SKM-1 treated with dmso at 0.1 percent for 144 hours (cell line): Measurements from ENCODE around the gene UQCRC1.

Source experiments
- DNase-seq: peaks from one replicate; lab custom pipeline; 2025; ENCODE audit not compliant: unreplicated experiment; lab: John Stamatoyannopoulos, UW

The UQCRC1 gene

DNA sequence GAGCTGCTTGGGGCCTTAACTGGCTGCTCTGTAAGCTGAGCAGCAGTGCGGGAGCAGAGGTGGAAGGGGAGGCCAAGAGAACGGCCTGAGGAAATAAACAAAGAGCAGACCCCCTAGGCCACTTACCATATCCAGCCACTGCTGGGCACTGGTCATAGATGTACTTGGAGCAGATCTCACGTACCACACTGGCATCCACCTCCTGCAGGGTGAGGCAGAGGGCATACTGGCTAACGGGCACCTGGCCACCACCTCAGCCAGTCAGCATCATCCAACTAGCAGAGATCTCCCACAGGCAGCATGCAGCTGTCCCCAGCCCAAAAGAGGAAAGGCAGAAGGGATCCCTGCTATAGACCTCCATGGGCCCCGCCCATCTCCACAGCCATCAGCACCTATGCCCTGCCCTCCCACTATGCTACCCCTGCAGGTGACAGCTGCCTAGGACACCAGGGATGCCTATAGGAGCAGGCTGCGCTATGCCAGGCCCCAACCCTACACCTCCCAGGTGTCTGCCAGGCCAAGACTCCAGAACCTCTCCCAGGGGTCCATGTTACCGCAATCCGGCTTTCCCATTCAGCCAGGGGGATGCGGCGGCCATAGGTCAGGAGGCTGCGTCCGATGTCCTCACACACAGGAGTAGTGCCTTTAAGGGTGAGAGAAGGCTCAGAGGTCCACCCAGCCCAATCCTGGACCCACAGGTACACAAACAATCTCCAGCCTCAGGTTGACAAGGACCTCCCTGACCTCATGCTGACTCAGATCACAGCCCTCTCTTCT is 9.7 kb downstream of the UQCRC1 start:
- no peak for DNase-seq

DNA sequence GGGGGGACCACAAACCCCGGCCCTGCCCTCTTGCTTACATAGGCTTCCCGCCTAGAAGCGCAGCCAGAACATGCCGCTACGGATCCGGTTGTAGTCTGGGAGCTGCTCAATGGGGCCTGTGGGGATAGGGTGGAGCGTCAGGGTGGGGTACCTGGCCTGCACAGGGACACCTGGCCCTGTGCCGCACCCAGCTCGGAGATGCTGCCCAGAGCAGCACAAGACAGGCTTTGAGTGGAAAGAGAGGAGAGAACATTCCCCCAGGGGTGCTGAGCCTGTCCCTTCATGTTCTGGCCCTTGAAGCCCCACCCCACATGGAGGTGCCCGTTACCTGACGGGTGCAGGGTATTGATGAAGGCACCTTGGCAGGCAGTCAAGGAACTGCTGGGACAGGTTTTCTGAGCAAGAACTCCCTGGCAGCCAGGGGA is 10.4 kb downstream of the UQCRC1 start:
- no peak for DNase-seq

DNA sequence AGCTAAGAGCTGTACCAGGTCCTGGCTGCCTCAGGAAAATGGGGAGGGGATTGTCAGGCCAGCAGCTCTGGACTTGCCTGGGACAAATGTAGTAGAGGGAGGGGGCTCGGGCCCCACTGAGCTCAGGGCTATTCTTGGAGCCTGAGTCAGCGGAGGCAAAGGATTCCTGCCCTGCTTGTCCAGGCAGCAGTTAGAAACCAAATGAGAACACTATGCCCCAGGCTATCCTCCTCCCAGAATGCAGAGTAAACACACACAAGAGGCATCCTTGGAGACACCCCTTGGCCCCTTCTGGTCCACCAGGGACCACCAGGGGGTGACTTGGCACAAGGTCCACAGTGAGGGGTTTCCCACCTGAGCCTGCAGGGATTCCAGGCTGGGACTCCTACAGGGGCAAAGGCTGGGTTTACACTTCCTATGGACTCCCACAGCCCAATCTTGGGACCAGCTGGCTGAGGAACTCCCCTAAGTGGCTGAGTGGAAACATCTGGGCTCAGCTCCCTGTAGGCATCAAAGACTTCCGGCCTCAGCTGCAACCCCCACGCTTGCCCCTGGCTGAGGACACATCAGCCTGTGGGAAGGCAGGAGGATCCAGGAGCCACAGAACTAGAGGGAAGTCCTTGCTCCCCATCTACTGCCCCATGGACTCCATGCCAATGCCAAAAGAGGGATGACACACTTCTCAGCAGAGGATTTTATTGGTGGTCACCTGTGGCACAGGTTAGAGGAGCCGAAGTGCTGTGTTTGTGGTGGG is 10.9 kb downstream of the UQCRC1 start:
- no peak for DNase-seq

DNA sequence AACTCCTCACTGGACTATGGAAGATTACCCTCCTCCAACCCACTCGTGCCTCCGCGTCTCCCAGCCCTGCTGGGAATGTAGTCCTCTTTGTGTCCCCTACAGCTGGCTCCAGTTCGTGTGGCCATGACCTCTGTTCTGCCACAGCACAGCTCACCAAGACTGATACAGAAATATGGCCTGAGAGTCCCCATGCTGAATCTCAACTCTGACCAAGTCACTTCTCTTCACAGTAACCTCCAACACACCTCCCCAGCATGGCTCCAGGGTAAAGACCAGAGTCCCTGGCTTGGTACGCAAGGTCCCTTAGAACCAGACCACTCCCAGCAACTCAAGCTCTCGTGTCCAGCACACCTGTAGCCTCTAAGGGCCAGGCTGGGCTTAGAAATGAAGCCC is 12.0 kb downstream of the UQCRC1 start:
- no peak for DNase-seq

DNA sequence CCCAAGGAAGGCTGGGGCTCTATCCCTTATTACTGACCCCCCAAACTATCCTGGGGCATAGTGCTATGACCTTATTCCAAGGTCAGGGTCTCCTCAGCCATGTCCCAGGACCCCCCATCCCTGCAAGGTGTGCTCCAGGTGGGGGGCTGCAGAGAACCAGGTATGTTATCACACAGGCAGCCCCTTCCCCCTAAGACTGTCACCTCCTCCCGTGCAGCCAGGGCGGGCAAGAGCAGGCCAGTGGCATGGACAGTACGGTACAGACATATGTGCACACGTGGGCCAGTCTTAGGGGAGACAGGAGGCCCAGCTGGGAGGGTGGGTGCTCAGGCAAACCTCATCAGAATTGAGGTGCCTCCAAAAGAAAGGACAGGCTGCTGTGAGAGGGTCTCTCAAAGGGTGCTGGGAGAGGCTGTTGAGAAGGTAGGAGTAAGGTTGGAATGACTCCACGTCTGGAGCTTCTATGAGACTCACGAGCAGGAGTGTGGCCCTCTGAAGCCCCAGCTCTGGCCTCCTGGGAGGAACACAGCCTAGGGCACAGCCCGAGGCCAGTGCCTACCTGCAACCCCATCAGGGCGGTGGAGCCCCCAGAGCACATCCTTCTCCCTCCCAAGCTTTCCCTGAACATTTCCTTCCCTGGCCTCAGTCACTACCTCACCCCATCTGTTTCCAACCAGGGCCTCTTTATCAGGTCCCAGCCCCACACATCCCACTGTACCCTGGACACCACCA is 12.6 kb downstream of the UQCRC1 start:
- DNase-seq: no peak

DNA sequence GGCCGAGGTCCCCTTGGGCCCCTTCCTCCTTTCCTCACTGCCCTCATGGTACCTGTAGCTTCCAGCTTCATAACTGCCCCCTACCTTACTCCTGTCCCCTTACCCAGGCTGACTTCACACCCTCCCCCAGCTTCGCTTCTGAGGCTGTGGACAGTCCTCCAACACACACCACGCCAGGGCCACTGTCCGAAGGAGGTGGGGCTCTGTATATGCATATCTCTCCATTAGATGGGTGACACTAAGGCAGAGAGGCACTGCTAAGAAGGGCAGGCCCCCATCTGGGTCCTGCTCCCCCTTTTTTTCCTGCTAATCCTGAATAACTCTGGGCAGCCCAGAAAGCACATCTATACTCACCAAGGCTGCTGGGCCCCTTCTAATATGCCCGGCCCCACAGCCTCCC is 13.3 kb downstream of the UQCRC1 start:
- DNase-seq: no peak

DNA sequence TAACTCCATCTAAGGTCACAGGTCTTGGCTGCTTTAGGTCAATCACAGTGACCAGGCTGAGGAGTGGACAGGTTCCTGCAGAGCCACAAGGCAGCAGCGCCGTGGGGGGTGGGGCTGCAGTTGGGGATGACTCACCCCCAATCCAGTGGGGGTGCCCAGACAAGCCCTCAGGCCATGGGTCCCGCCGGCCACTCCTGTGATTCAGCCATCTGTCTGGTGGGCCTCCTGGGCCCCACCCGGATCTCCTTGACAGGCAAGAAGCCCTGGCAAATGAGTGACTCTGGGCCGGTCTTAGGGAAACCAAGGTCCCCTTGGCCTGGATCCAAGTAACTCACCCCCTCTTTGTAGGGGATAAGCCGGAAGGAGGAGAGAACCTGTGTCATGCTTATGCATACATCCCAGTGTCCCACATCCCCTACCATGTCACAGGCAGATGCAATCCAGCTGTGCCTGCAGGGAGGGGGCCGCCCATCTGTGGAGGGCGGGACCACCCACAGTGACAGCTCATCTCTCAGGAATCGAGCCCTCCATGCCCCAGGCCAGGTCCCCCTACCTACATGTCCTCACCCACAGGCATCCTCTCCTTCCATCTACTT is 13.8 kb downstream of the UQCRC1 start:
- no peak for DNase-seq

DNA sequence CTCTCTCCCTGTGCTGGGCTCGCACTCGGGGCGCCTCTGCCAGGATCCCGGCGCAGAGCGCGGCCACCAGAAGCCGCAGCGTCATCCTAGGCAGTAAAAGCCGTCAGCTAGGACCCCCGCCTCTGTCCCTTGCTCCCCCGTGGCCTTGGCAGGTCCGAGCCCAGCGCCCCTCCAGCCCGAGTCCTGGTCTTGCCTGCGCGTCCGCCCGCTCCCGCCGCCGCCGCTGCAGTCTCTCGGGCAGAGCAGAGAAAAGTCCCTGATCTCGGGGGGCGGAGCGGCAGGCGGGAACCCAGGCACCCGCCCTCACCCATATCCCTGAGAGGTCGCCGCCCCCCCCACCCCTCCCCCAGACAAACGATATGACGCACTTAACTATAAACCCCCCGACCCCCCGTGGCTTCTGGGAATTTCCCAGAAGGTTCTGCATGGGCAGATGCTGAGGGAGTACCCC is 14.3 kb downstream of the UQCRC1 start, which contains the start of gene COL7A1:
Gene COL7A1 (minus strand): TSS at position 255 of the 451 bp plus-strand sequence. CDS start 170 bp downstream, at position 85.
- no peak for DNase-seq

DNA sequence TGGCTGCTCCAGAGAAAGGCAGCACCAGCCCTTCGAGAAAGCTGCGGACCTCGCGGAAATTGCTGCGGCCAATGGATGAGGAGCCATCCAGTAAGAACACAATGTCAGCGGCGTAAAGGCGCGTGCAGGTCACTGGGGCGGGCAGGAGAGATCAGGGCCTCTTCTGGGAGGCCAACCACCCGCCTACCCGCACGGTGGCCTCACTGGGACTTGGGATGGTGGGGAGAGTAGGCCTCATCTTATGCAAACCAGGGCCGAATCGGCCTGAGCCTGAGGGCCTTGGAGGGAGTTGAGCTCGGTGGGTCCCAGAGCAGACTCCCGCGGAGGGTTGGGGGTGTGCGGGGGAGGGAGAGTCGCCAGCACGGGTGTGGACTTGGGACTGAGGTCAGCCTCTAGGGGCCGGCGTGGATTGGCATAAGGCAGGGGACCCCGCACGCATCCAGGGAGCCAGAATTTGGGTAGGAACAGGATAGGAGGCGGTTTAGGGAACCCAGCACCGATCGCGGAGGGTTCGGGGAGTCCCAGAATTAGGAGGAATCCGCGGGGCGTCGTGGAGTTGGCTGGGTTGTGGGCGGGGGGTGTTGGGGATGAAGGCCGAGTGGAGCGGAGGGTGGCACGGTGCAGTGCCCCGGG is 14.9 kb downstream of the UQCRC1 start:
- no peak for DNase-seq

DNA sequence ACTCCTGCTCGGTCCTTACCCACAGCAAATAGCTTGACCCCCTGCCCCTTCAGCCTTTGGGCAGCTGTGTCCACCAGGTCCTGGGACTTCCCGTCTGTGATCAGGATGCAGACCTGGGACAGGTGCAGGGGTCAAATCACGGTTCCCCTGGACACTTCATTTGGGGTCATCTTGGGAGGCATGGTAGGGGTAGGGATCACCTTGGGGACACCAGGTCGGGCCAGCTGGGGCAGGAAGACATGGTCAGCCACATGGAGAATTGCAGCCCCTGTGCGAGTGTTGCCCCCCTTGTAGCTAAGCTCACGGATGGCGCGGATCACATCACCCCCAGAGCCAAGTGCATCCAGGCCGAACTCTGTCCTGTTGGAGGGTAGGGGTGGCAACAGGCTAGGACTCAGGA is 16.1 kb downstream of the UQCRC1 start:
- DNase-seq: no peak

DNA sequence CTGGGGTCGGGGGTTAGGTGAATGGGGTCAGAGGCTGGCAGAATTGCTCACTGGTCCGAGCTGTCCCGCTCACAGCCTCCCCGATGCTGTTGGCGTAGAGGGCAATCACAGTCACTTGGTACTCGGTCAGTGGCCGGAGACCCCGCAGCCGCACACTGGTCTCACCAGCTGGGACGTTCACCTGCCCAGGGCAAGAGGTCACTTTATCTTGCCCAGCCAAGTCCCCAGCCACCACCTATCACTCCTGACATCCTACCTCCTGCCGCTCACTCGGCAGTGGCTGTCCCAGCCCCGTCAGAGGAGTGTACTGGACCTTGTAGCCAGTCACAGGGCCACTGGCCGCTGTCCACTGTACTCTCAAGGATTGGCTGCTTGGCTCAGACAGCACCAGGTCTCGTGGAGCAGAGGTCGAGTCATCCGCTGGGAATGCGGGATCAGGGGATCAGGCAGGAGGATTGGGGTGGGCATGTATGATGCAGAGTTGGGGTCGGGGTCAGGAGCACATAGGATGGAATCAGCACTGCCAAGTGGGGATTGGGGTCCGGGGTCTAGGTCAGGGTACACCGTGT is 16.8 kb downstream of the UQCRC1 start:
- no peak for DNase-seq

DNA sequence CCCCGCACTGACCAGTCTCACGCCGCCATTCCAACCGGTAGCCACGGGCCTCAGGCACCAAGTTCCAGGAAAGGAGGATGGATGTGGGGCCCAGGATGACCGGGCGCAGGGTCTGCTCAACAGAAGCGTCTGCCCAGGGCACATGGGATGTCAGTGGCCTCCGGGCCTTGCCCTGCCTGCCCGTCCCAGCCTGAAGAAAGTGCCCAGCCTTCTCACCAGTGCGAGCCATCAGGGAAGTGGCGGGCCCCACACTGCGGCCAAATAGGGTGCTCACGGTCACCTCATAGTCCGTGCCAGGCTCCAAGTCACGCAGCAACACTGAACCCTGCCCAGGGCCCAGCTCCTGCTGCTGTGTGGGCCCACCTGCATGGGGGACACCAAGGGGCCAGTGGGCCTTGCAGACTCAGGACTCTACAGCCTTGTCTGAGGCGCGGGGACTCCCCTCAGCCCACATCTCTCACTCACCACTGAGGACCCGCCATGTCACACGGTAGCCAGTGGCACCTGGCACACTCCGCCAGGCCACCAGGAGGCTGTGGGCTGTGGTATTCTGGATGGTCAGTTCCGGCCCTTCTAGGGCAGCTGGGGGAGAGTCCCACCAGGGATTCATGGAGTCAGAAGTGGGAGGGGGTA is 17.4 kb downstream of the UQCRC1 start:
- DNase-seq: no peak

DNA sequence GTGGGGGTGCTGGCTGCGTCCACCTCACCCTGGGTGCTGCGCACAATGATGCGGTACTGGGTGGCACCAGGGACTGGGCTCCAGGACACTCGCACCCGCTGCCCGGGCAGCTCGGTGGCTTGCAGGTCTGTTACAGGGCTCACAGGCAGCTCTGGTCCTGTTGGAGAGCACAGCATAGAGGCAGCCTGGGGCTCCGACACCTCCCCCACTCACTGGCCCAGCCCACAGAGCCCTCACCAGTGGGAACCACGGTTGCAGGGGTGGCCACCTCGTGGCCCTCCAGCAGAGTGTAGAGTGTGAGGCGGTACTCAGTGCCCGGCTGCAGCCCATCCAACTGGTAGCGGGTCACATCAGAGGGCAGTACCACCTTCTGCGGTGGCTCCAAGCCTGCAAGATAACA is 18.0 kb downstream of the UQCRC1 start:
- DNase-seq: no peak

DNA sequence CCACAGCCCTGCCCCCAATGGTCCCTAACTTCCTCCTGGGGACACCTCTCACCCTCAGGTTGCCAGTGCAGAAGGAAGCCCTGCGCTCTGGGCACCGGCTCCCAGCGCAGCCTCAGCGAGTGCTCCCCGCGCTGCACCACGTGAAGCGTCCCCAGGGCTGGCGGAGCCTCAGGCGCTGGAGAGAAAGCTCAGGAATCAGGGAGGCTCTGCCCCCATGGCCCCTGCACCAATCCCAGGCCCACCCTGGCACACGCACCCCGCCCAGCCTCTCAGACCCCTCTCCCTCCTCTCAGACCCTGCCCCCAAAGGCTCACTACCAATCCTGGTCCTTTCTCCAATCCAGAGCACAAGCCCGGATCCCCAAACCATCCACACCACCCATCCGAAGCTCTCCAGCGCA is 21.2 kb downstream of the UQCRC1 start:
- DNase-seq: no peak

DNA sequence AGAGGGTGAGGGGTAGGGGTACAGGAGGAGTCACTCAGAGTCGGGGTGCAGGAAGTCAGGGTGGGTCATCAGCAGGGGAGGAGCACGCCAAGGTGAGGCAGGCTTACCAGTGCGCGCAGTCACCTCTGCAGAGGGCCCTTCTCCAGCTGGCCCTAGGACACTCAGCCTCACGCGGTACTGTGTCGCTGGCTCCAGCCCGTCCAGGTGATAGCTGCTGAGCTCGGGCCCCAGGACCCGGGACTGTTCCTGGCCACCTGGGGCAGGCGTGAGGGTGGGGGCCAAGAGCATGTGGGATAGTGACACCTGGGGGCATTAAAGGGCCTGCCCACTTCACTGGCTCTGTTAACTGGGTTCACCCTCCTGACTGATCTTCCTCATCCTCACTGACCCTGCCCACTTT is 21.8 kb downstream of the UQCRC1 start:
- no peak for DNase-seq

DNA sequence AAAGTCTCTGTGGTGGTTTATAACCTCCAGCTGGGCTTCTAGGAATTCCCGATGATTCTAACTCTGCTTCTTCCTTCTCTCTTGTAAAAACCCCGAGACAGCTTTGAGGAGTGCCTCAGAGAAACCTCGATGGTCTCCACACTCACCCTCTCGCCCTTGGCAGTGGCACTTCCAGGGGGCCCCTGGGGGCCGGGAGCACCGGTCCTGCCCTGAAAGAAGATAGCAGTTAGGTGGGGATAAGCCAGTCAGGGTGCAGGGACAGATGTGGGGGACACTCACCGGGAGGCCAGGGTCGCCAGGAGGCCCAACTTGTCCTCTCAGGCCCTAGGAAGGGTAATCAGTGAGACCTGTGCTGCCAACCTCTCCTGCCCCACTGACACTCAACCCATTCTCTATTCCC is 24.0 kb downstream of the UQCRC1 start:
- DNase-seq: no peak

DNA sequence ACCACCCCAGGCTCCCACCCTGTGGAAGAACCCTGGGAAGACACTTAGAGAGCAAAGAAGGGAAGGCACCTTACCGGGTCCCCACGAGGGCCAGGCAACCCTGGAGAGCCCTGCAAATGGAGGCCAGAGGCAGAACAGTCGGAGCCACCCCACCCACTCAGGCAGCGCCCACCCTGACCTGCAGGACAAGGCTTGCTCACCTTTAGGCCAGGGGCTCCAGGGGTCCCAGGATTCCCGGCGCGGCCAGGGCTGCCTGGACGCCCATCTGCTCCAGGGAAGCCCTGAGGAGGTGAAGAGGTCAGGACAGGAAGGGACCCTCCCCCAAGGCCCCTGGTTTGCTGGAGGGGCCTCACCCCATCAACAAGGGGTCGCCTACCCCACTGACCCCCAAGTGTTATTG is 24.6 kb downstream of the UQCRC1 start:
- no peak for DNase-seq

DNA sequence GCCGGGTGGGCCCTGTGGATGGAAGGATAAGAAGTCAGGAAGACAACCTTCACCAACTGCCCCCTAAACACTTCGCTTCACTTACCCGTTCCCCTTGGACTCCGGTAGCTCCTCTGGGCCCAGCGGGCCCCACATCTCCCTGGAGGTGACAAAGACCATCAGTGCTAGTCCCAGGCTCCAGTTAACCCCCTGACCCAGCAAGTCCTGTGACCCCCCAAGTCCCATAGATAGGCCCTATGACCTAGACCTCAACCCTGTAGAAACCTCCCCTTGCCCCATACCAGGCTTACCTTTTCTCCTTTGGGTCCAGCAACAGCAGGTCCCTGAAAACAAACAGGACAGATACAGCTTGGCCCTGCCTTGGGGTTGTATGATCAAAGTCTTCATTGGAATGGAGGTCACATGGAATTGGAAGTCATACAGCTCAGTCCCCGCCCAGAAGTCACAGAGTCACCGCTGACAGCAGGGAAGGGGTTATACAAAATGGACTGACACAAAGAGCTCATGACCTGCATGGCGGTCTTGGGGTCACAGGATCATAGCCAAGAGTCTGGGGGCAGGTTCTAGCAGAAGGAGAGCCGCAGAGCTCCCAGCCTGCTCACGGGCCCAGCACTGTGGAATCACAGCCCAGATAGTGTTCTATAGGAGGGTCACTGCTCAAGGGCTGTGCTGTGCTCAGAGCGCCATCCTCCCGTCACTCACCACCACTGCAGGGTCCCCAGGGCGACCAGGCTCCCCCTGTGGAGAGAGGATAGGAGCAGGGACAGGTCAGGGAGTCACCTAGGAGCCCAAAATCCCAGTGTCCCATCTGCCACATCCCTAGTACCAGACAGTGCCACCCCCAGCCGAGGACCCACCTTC is 27.6 kb downstream of the UQCRC1 start:
- no peak for DNase-seq

DNA sequence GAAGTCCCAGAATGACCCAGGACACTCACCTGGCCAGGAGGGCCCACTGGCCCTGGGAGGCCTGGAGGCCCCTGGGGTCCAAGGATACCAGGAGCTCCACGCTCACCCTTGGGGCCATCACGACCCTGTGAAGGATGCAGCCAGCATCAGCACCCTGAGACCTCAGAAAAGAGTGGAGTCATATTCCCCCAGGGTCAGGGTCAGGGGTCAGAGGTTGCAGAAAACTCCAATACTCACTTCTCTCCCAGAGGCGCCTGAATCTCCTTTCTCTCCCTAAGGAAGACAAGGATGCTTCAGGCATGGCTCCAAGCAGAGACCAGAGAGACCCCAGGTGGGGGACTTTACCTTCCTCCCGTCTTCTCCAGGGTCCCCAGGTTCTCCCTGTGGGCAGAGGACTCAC is 32.8 kb downstream of the UQCRC1 start:
- no peak for DNase-seq
